ENCODE data around the gene CSF3. TPM values are rescaled to one million over a fixed set of nuclear protein-coding genes. Genes with fewer than 3 reads are reported as not detected.
A peak's percentile ranks its signal among the peaks of the same experiment; 100 is the strongest.

CSF3 gene
- total and polyA plus RNA-seq, 2 of the 4 experiments (the other 2 are of a cell fraction), result not detected

DNA sequence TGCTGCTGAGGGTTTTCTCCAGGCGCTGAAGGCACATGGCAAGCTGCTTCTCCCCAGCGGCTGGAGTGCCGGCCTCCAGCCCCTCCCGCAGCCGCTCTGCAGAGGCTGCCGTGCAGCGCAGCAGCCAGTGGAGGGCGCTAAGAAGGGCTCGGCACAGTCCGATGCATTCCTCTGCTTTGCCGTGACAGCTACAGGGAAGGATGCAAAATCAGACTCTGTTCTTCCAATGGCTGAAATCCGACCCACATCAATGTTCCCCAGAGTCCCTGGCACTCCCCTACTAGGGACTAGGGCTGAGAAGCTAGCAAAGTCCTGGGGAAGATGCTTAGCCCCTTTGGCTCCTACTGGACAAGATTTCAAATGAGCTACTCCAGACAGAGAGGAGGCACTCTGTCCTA is 19.9 kb downstream of the CSF3 start:
- H3K79me1 ChIP-seq (ENCODE audit: low read depth in 1 of 2, low read length in 2 of 2), result peaks cover 4 to 12% of the 10 kb centered on the region in 2 experiments; a peak in 2 of 4 replicates
- peaks cover 41% of the 10 kb centered on the region for H3K36me3 ChIP-seq (ENCODE audit: control insufficient read depth, insufficient read depth, low read length)
- H4K5ac ChIP-seq (ENCODE audit: low read depth, low read length), result no peak overlapping the region
- DNase-seq (peak; percentile 47), ATAC-seq (ENCODE audit: low read depth) (peak; percentile 84)
- no peaks in the 10 kb centered on the region; the same call in 1 of the 2 replicates for H4K20me1 ChIP-seq (ENCODE audit: insufficient read depth, low read length)
- BruUV-seq (replicated peaks), result no TSS peak
- H3K56ac ChIP-seq (ENCODE audit: extremely low read depth, insufficient read depth, low read length), result no peak overlapping the region
- intact Hi-C loops (cut with micrococcal nuclease), result no loop called here
- no peak overlapping the region for H4K91ac ChIP-seq (ENCODE audit: insufficient read depth, low read depth, low read length)
- H3K23ac ChIP-seq (ENCODE audit: low read depth, low read length), result no peak overlapping the region
- no peaks in the 10 kb centered on the region for H3K9me3 ChIP-seq (ENCODE audit: control insufficient read depth, insufficient read depth, low read length)
- no peak overlapping the region for H2BK15ac ChIP-seq (ENCODE audit: low read depth, low read length)
- WGBS, 2 experiments (ENCODE audit: extremely low coverage in 2 of 2, insufficient read length in 1 of 2), result 23% methylated on average over 9 of the region's 12 CpGs; no CpG with 5 or more reads in 1 of the 2 experiments
- H2BK20ac ChIP-seq (ENCODE audit: low read depth, low read length), result no peak overlapping the region
- no peak overlapping the region for H2BK120ac ChIP-seq (ENCODE audit: low read depth, low read length)
- no peak overlapping the region for H4K8ac ChIP-seq (ENCODE audit: low read depth in 2 of 2, low read length in 2 of 2)
- H3K4me2 ChIP-seq (ENCODE audit: low read depth, low read length), result no peak overlapping the region
- no peak overlapping the region for H3K9ac ChIP-seq (ENCODE audit: low read depth, low read length)
- no peak overlapping the region for H2AK9ac ChIP-seq (replicated peaks; ENCODE audit: low read depth, low read length, poor library complexity)
- dilution Hi-C loops (cut with HindIII; ENCODE audit: low sequenced_read_pairs, unreplicated experiment), result no loop called here
- no peak overlapping the region for H2AK5ac ChIP-seq (ENCODE audit: low read depth, low read length)
- no peak overlapping the region for H2BK5ac ChIP-seq (ENCODE audit: low read depth, low read length, poor library complexity, severe bottlenecking)
- TF ChIP-seq NFE2L2 (IDR thresholded peaks at IDR 0.05; ENCODE audit: low read depth, low read length) (no peak), RAD21 (IDR thresholded peaks at IDR 0.05; ENCODE audit: low read length) (peak; percentile 62), CEBPB (IDR thresholded peaks at IDR 0.05; ENCODE audit: low read depth, low read length) (no peak), MAZ (IDR thresholded peaks at IDR 0.05; ENCODE audit: borderline replicate concordance, low read depth, low read length) (peak; percentile 62; the same call in 1 of the 2 replicates), MAFK (IDR thresholded peaks at IDR 0.05; ENCODE audit: low read depth, low read length) (no peak), CHD1 (IDR thresholded peaks at IDR 0.05; ENCODE audit: low read depth, low read length) (no peak), SMC3 (IDR thresholded peaks at IDR 0.05; ENCODE audit: low read depth, low read length) (peak; percentile 67), BHLHE40 (IDR thresholded peaks at IDR 0.05; ENCODE audit: low read depth, low read length) (no peak), MXI1 (IDR thresholded peaks at IDR 0.05; ENCODE audit: borderline replicate concordance, low read depth, low read length) (0 out of 2 replicates have a peak, but pooled peaks have one; percentile 8), FOS (IDR thresholded peaks at IDR 0.05; ENCODE audit: low read depth, low read length) (no peak), RFX5 (IDR thresholded peaks at IDR 0.05; ENCODE audit: low read depth, low read length) (no peak), POLR2A (IDR thresholded peaks at IDR 0.05; ENCODE audit: low read depth, low read length) (no peak), RCOR1 (IDR thresholded peaks at IDR 0.05; ENCODE audit: insufficient replicate concordance, low read length) (no peak)
- TF ChIP-seq, protein P1, sequence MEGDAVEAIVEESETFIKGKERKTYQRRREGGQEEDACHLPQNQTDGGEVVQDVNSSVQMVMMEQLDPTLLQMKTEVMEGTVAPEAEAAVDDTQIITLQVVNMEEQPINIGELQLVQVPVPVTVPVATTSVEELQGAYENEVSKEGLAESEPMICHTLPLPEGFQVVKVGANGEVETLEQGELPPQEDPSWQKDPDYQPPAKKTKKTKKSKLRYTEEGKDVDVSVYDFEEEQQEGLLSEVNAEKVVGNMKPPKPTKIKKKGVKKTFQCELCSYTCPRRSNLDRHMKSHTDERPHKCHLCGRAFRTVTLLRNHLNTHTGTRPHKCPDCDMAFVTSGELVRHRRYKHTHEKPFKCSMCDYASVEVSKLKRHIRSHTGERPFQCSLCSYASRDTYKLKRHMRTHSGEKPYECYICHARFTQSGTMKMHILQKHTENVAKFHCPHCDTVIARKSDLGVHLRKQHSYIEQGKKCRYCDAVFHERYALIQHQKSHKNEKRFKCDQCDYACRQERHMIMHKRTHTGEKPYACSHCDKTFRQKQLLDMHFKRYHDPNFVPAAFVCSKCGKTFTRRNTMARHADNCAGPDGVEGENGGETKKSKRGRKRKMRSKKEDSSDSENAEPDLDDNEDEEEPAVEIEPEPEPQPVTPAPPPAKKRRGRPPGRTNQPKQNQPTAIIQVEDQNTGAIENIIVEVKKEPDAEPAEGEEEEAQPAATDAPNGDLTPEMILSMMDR (conservative IDR thresholded peaks at IDR 0.05; ENCODE audit: low read depth, low read length), result peak; percentile 74
- TF ChIP-seq, protein P2, sequence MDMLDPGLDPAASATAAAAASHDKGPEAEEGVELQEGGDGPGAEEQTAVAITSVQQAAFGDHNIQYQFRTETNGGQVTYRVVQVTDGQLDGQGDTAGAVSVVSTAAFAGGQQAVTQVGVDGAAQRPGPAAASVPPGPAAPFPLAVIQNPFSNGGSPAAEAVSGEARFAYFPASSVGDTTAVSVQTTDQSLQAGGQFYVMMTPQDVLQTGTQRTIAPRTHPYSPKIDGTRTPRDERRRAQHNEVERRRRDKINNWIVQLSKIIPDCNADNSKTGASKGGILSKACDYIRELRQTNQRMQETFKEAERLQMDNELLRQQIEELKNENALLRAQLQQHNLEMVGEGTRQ (IDR thresholded peaks at IDR 0.05; ENCODE audit: low read depth, low read length), result no peak
- TF ChIP-seq, protein P3, sequence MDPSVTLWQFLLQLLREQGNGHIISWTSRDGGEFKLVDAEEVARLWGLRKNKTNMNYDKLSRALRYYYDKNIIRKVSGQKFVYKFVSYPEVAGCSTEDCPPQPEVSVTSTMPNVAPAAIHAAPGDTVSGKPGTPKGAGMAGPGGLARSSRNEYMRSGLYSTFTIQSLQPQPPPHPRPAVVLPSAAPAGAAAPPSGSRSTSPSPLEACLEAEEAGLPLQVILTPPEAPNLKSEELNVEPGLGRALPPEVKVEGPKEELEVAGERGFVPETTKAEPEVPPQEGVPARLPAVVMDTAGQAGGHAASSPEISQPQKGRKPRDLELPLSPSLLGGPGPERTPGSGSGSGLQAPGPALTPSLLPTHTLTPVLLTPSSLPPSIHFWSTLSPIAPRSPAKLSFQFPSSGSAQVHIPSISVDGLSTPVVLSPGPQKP (IDR thresholded peaks at IDR 0.05; ENCODE audit: borderline replicate concordance, low read depth, low read length), result no peak
- no peaks in the 10 kb centered on the region for H3K9me1 ChIP-seq (ENCODE audit: insufficient read depth, low read length)
- H3K4me3 ChIP-seq (ENCODE audit: insufficient read depth, low read depth, low read length), result no peak overlapping the region
- no peak overlapping the region for H2AFZ ChIP-seq (replicated peaks; ENCODE audit: low read length, poor library complexity)
- no peak overlapping the region for H3K14ac ChIP-seq (replicated peaks; ENCODE audit: low read depth, low read length)
- no peak overlapping the region for H3K18ac ChIP-seq (ENCODE audit: low read depth, low read length)
- peaks cover 1% of the 10 kb centered on the region; the same call in 1 of the 2 replicates for H3K4me1 ChIP-seq (ENCODE audit: control insufficient read depth, insufficient read depth, low read length)
- no peaks in the 10 kb centered on the region for H3K27me3 ChIP-seq (ENCODE audit: control insufficient read depth, insufficient read depth, low read length)
- ChIA-PET CTCF (interaction anchor here (0.7 to 1.4 kb wide), 7 partner anchors 14 to 79 kb away, joined by 3 to 6 read pairs (median 4); partner anchors contain the start of gene MED24), POLR2A (ENCODE audit: unreplicated experiment) (no interaction called here)
- H3K4ac ChIP-seq (ENCODE audit: low read depth, low read length), result 0 out of 2 replicates have a peak overlapping the region, but pooled peaks have one; percentile 8
- in situ Hi-C loops (cut with MboI; ENCODE audit: low sequenced_read_pairs), result no loop called here
- H3K27ac ChIP-seq (ENCODE audit: insufficient read depth, low read length), result no peak overlapping the region
